Lung (tissue), 12 donors: ENCODE results near the gene STARD10. TPM values are rescaled to one million over a fixed set of nuclear protein-coding genes. Genes with fewer than 3 reads are reported as not detected.

Experiments used
- ATAC-seq: fragments of 200-7000 bp; cut with Tn5 transposase; one replicate; pipeline ENCODE4 v1.9.1; 2020; ENCODE audit warnings: moderate number of reproducible peaks; ENCODE audit not compliant: insufficient read depth, low FRiP score
- DNase-seq, 3 donors: peaks; one replicate each; pipeline ENCODE4 v3.0.0-alpha.2; 2013 to 2017
- H3K27ac ChIP-seq, 2 donors: one replicate each; pipeline ENCODE4 v1.5.1; 2013; ENCODE audit warnings: mild to moderate bottlenecking in 2 of 2, moderate library complexity in 2 of 2, control low read depth in 1 of 2, inconsistent platforms in 1 of 2, low read depth in 1 of 2, low read length in 1 of 2
- H3K27me3 ChIP-seq, 3 donors: one replicate each; pipeline ENCODE4 v1.5.1; 2013; ENCODE audit warnings: low read length in 2 of 3; ENCODE audit not compliant: control insufficient read depth in 3 of 3, insufficient read depth in 3 of 3
- H3K36me3 ChIP-seq, 4 donors: one replicate each; pipeline ENCODE4 v1.5.1; 2013; ENCODE audit warnings: low read length in 4 of 4, mild to moderate bottlenecking in 1 of 4, moderate library complexity in 1 of 4; ENCODE audit not compliant: control insufficient read depth in 4 of 4, insufficient read depth in 4 of 4
- H3K4me1 ChIP-seq, 5 donors: one replicate each; pipeline ENCODE4 v1.5.1; 2013; ENCODE audit warnings: low read length in 5 of 5, mild to moderate bottlenecking in 2 of 5, moderate library complexity in 1 of 5; ENCODE audit not compliant: control insufficient read depth in 5 of 5, insufficient read depth in 5 of 5
- H3K4me3 ChIP-seq: one replicate; pipeline ENCODE4 v1.5.1; 2013; ENCODE audit warnings: mild to moderate bottlenecking, control low read depth, moderate library complexity
- H3K9ac ChIP-seq, 2 donors: one replicate each; pipeline ENCODE4 v1.5.1; 2013; ENCODE audit warnings: low read length in 2 of 2, control low read depth in 1 of 2; ENCODE audit not compliant: insufficient read depth in 1 of 2
- H3K9me3 ChIP-seq, 4 donors: one replicate each; pipeline ENCODE4 v1.5.1; 2013; ENCODE audit warnings: low read length in 3 of 4, mild to moderate bottlenecking in 1 of 4, moderate library complexity in 1 of 4; ENCODE audit not compliant: control insufficient read depth in 4 of 4, insufficient read depth in 3 of 4
- CTCF ChIP-seq: IDR thresholded peaks from 2 replicates; pipeline ENCODE4 v1.5.1; 2012; ENCODE audit warnings: mild to moderate bottlenecking; ENCODE audit errors: control extremely low read depth, extremely low read depth
- WGBS, 2 donors: extraction: QIAGEN DNeasy Blood & Tissue Kit; methylation state at CpG; one replicate each; pipeline ENCODE4 v1.1.7; 2013; 5-methylcytosine and 5-hydroxymethylcytosine counted together
- polyA plus RNA-seq, 2 donors: library from polyadenylated mRNA; stranded (reverse); fragments of 200-250 nt; gene quantifications; one replicate each; pipeline ENCODE4 v1.2.1, GENCODE V29; 2013
- total RNA-seq, 2 donors: library from RNA; depleted of rRNA in 1 of 2; stranded (reverse); fragments of >200 nt in 1 of 2; gene quantifications; one replicate each; pipeline ENCODE4 v1.2.1, GENCODE V29; 2014 to 2021
- donor health status: control.
- donor health status: control.
- donor health status: Bipolar disorder and iron deficiency.
- donor health status: healthy.
- donor health status: DM: yes; HTN: yes; CAD: no.

The STARD10 gene
- total and polyA plus RNA-seq, 4 donors: 66.5 to 198 (median 102) TPM

- WGBS, 2 donors: 68 to 88% methylated on average over 13 of the region's 13 CpGs
- no peak for TF ChIP-seq CTCF
- H3K27ac ChIP-seq: peak overlapping the region in 1 of 2 donors; percentile 16
- no peaks in the 10 kb centered on the region for H3K9me3 ChIP-seq
- H3K4me3 ChIP-seq: no peak overlapping the region
- no peaks in the 10 kb centered on the region for H3K36me3 ChIP-seq
- no peaks in the 10 kb centered on the region for H3K27me3 ChIP-seq
- peaks cover 0 to 13% (median 0%) of the 10 kb centered on the region in 5 donors for H3K4me1 ChIP-seq
- DNase-seq: peak in 1 of 3 donors; percentile 42
- H3K9ac ChIP-seq: no peak overlapping the region
- ATAC-seq: peak; percentile 75
These were observed 29.3 kb downstream of the STARD10 start for GRCh38 chr11:72764503-72764902.

GRCh38 chr11:72763823-72764222, 30.0 kb downstream of the STARD10 start:
- Histone ChIP-seq H3K4me3 (no peak overlapping the region), H3K4me1 (peaks cover 0 to 20% (median 6%) of the 10 kb centered on the region in 5 donors), H3K9ac (no peak overlapping the region), H3K9me3 (no peaks in the 10 kb centered on the region), H3K27ac (peak overlapping the region in 1 of 2 donors; percentile 16), H3K36me3 (no peaks in the 10 kb centered on the region), H3K27me3 (no peaks in the 10 kb centered on the region)
- 87 to 91% methylated on average over 4 of the region's 4 CpGs for WGBS, 2 donors
- no peak for TF ChIP-seq CTCF
- no peak for DNase-seq
- ATAC-seq: no peak

GRCh38 chr11:72762641-72763304, 31.1 kb downstream of the STARD10 start:
- no peak for TF ChIP-seq CTCF
- Histone ChIP-seq H3K27ac (no peak overlapping the region), H3K36me3 (peaks cover 0 to 2% (median 0%) of the 10 kb centered on the region in 4 donors), H3K9me3 (no peaks in the 10 kb centered on the region), H3K4me1 (peaks cover 0 to 24% (median 9%) of the 10 kb centered on the region in 5 donors), H3K27me3 (no peaks in the 10 kb centered on the region), H3K4me3 (no peak overlapping the region), H3K9ac (no peak overlapping the region)
- WGBS, 2 donors: 58 to 69% methylated on average over 5 of the region's 5 CpGs
- DNase-seq (no peak), ATAC-seq (no peak)
